ENCODE results near the gene FAN1.

DNA sequence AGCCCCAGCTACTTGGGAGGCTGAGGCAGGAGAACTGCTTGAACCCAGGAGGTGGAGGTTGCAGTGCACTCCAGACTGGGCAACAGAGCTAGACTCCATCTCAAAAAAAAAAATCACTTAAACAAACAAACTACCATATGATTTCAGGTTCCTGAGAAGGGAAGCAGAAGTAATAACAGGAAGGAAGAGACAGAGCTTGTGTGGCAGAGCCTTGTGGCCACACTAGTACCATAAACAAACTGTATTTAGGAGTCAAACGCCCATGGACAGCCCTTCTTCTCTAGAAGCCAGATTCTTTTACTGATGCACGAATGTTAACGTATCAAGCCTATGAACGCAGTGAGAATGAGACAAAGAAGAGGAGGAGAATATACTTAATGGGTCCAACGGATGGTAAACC is 75.7 kb downstream of the FAN1 start:
- TF ChIP-seq POLR2A (IDR thresholded peaks at IDR 0.05), result no peak
- TF ChIP-seq, protein P1, sequence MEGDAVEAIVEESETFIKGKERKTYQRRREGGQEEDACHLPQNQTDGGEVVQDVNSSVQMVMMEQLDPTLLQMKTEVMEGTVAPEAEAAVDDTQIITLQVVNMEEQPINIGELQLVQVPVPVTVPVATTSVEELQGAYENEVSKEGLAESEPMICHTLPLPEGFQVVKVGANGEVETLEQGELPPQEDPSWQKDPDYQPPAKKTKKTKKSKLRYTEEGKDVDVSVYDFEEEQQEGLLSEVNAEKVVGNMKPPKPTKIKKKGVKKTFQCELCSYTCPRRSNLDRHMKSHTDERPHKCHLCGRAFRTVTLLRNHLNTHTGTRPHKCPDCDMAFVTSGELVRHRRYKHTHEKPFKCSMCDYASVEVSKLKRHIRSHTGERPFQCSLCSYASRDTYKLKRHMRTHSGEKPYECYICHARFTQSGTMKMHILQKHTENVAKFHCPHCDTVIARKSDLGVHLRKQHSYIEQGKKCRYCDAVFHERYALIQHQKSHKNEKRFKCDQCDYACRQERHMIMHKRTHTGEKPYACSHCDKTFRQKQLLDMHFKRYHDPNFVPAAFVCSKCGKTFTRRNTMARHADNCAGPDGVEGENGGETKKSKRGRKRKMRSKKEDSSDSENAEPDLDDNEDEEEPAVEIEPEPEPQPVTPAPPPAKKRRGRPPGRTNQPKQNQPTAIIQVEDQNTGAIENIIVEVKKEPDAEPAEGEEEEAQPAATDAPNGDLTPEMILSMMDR (IDR thresholded peaks at IDR 0.05), result no peak
